DND-41 (cell line): Measurements from ENCODE around the gene TET1.

ENCODE experiments used
- CTCF ChIP-seq: IDR thresholded peaks from 2 replicates; pipeline ENCODE4 v1.5.1; 2012; ENCODE audit warnings: borderline replicate concordance, low read length, moderate library complexity, mild to moderate bottlenecking; ENCODE audit not compliant: poor library complexity, severe bottlenecking; ENCODE audit errors: extremely low read depth
- EZH2 ChIP-seq: IDR thresholded peaks from 3 replicates; pipeline ENCODE4 v1.6.1; 2012; ENCODE audit warnings: borderline replicate concordance, low read depth, mild to moderate bottlenecking, moderate library complexity, low read length, inconsistent platforms; ENCODE audit not compliant: severe bottlenecking

GRCh38 chr10:68559841-68560185 is 324 bp upstream of the TET1 start:
- no peak for TF ChIP-seq CTCF
- TF ChIP-seq EZH2, result no peak
